ENCODE measurements around the gene PRMT7. TPM values are rescaled to one million over a fixed set of nuclear protein-coding genes. Genes with fewer than 3 reads are reported as not detected.
A peak's percentile ranks its signal among the peaks of the same experiment; 100 is the strongest.

The PRMT7 gene
- total RNA-seq, 1 donor from 2014 or later: 30.0 TPM

GRCh38 chr16:68267612-68268405 is 43.0 kb upstream of the PRMT7 start:
- no peak overlapping the region for H3K4me3 ChIP-seq
- H3K9me3 ChIP-seq: no peaks in the 10 kb centered on the region
- H3K4me1 ChIP-seq: peaks cover 36% of the 10 kb centered on the region
- intact Hi-C loops (cut with DNase I): no loop called here
- H3K36me3 ChIP-seq: no peaks in the 10 kb centered on the region
- DNase-seq (no peak), ATAC-seq (no peak)
- no peak overlapping the region for H3K27ac ChIP-seq
- H3K27me3 ChIP-seq: no peaks in the 10 kb centered on the region
- TF ChIP-seq CTCF (IDR thresholded peaks at IDR 0.05): no peak

GRCh38 chr16:68269793-68270192 is 41.0 kb upstream of the PRMT7 start:
- no peak for TF ChIP-seq CTCF (IDR thresholded peaks at IDR 0.05)
- H3K4me1 ChIP-seq: peaks cover 39% of the 10 kb centered on the region
- no peak overlapping the region for H3K27ac ChIP-seq
- no peaks in the 10 kb centered on the region for H3K27me3 ChIP-seq
- ATAC-seq: no peak
- H3K36me3 ChIP-seq: peaks cover 14% of the 10 kb centered on the region
- no peaks in the 10 kb centered on the region for H3K9me3 ChIP-seq
- DNase-seq: no peak
- intact Hi-C loops (cut with DNase I): no loop called here
- H3K4me3 ChIP-seq: no peak overlapping the region

- Histone ChIP-seq H3K36me3 (peaks cover 15% of the 10 kb centered on the region), H3K27ac (no peak overlapping the region), H3K27me3 (no peaks in the 10 kb centered on the region), H3K9me3 (no peaks in the 10 kb centered on the region), H3K4me1 (peaks cover 39% of the 10 kb centered on the region), H3K4me3 (no peak overlapping the region)
- intact Hi-C loops (cut with DNase I): no loop called here
- no peak for DNase-seq
- no peak for ATAC-seq
- TF ChIP-seq CTCF (IDR thresholded peaks at IDR 0.05): no peak
These were observed 40.5 kb upstream of the PRMT7 start for GRCh38 chr16:68270353-68270752.

- Histone ChIP-seq H3K27ac (peak overlapping the region; percentile 30), H3K27me3 (no peaks in the 10 kb centered on the region), H3K4me1 (peaks cover 40% of the 10 kb centered on the region), H3K9me3 (no peaks in the 10 kb centered on the region), H3K4me3 (no peak overlapping the region), H3K36me3 (peaks cover 19% of the 10 kb centered on the region)
- DNase-seq (no peak), ATAC-seq (peak; percentile 28)
- intact Hi-C loops (cut with DNase I): no loop called here
- no peak for TF ChIP-seq CTCF (IDR thresholded peaks at IDR 0.05)
These were observed 38.2 kb upstream of the PRMT7 start for GRCh38 chr16:68272507-68273209.

GRCh38 chr16:68273459-68273858 is 37.4 kb upstream of the PRMT7 start:
- intact Hi-C loops (cut with DNase I): no loop called here
- Histone ChIP-seq H3K9me3 (no peaks in the 10 kb centered on the region), H3K27me3 (no peaks in the 10 kb centered on the region), H3K36me3 (peaks cover 22% of the 10 kb centered on the region), H3K4me1 (peaks cover 34% of the 10 kb centered on the region), H3K4me3 (no peak overlapping the region), H3K27ac (peak overlapping the region; percentile 30)
- ATAC-seq (no peak), DNase-seq (no peak)
- no peak for TF ChIP-seq CTCF (IDR thresholded peaks at IDR 0.05)

Measured in upper lobe of right lung (tissue), 1 donor.